ENCODE measurements around the gene GDF11.

- TF ChIP-seq EZH2 (IDR thresholded peaks at IDR 0.05; ENCODE audit: borderline replicate concordance, low read length) (no peak), CTCF (IDR thresholded peaks at IDR 0.05; ENCODE audit: low read length) (no peak)
Measured at GRCh38 chr12:55789893-55790292, 47.0 kb downstream of the GDF11 start.
